Measurements from ENCODE around the gene CTSE. TPM values are rescaled to one million over a fixed set of nuclear protein-coding genes. Genes with fewer than 3 reads are reported as not detected.

CTSE gene
- total and polyA plus RNA-seq, 2 of the 8 experiments (the other 6 are each of a cell fraction or from before 2014, with no cell fraction given): 0.03 TPM; not detected in 1

DNA sequence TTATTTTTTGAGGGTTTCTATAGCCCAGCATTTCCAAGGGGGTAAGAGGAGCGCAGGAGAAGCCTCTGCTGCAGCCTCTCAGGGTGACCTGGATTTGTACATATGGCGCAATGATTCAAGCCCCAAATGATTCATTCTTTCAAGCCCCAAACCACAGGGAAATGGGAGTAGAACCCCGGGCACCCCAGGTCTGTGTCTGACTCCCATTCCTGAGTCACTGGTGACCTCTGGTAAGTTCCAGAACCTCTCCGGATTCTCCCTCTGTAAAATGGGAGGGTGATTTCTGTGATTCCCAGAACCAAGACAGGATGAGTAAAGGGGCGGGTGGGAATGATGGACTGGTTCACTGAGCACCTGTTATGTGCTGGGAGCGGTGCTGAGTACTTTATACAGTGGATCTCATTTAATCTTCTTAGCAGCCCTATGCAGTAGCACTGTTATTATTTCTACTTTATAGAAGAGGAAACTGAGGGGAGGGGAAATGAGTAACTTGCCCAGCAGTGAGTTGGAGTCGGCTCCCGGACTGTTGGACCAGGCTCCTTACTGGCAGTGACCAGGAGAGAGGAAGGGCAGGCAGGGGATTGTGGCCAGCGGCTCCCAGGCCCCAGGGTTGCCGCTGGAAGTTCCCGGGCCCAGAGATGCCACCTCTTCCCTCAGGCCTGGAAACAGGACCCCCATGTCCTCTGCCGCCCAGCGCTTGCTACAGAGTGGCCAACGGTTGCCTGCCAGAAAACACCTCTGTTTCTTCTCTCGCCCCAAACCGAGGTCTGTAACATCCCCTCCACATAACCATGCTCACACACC is 60.1 kb downstream of the CTSE start:
- no peaks in the 10 kb centered on the region for H3K27me3 ChIP-seq (replicated peaks in 1 of 4; ENCODE audit: control insufficient read depth in 3 of 4, extremely low read depth in 1 of 4, insufficient read depth in 3 of 4, low read length in 3 of 4)
- H3K9ac ChIP-seq (replicated peaks in 1 of 4; ENCODE audit: extremely low read depth in 1 of 4, low read depth in 3 of 4, low read length in 3 of 4): no peak overlapping the region
- H4K5ac ChIP-seq (ENCODE audit: insufficient read length, low read depth, low read length): no peak overlapping the region
- H3K79me2 ChIP-seq (ENCODE audit: control insufficient read depth in 1 of 2, insufficient read depth in 2 of 2, low read length in 2 of 2): no peaks in the 10 kb centered on the region
- H3K23me2 ChIP-seq (ENCODE audit: low read depth, low read length): no peaks in the 10 kb centered on the region
- H3K4ac ChIP-seq (replicated peaks; ENCODE audit: insufficient read length, low read depth, low read length): no peak overlapping the region
- H2BK5ac ChIP-seq (ENCODE audit: low read depth, low read length): no peak overlapping the region
- no peak overlapping the region for H3K27ac ChIP-seq (ENCODE audit: low read depth, low read length)
- no peaks in the 10 kb centered on the region for H3K36me3 ChIP-seq (ENCODE audit: control insufficient read depth in 2 of 4, insufficient read depth in 4 of 4, low read length in 3 of 4)
- H4K8ac ChIP-seq (ENCODE audit: extremely low read depth, insufficient read depth, low read length): no peak overlapping the region
- H4K91ac ChIP-seq (replicated peaks; ENCODE audit: insufficient read length, low read length): no peak overlapping the region
- no peak overlapping the region for H2BK12ac ChIP-seq (ENCODE audit: low read depth, low read length)
- H2BK15ac ChIP-seq (ENCODE audit: low read length): no peak overlapping the region
- H3K18ac ChIP-seq (ENCODE audit: extremely low read depth, low read length): no peak overlapping the region; the same call in 1 of the 2 replicates
- no peaks in the 10 kb centered on the region for H4K20me1 ChIP-seq (replicated peaks in 1 of 2; ENCODE audit: control insufficient read depth in 1 of 2, insufficient read depth in 2 of 2, low read length in 2 of 2)
- no peak overlapping the region for H2AFZ ChIP-seq (ENCODE audit: low read length)
- H3K4me3 ChIP-seq (ENCODE audit: extremely low read depth in 1 of 4, insufficient read depth in 2 of 4, low read depth in 3 of 4, low read length in 4 of 4): no peak overlapping the region
- no peak overlapping the region for H2BK20ac ChIP-seq (ENCODE audit: low read length)
- CTCF ChIA-PET (ENCODE audit: partially characterized antibody): interaction anchor here (0.9 to 5.7 kb wide), 4 partner anchors 14 to 153 kb away, joined by 3 to 50 read pairs (median 6); no protein-coding TSS in a partner anchor
- H2AK5ac ChIP-seq (ENCODE audit: low read depth, low read length): no peak overlapping the region
- POLR2A ChIA-PET (ENCODE audit: partially characterized antibody): no interaction called here
- no peak overlapping the region for H3K14ac ChIP-seq (ENCODE audit: insufficient read length)
- FAIRE-seq (no peak), DNase-seq (ENCODE audit: low read depth in 1 of 2, low spot score in 2 of 2) (no peak)
- H3K4me2 ChIP-seq (ENCODE audit: insufficient read depth in 1 of 2, low read depth in 2 of 2, low read length in 2 of 2): no peak overlapping the region
- 82% methylated on average over 16 of the region's 16 CpGs; no CpG with 5 or more reads in 1 of the 2 experiments for WGBS, 2 experiments (ENCODE audit: extremely low coverage in 1 of 2, insufficient coverage in 1 of 2, insufficient read length in 1 of 2, insufficient replicate concordance in 2 of 2, low coverage in 1 of 2, low lambda C conversion rate in 2 of 2, missing lambda C conversion rate in 1 of 2)
- H3K79me1 ChIP-seq (ENCODE audit: low read depth, low read length): no peaks in the 10 kb centered on the region
- no peak overlapping the region for H3K56ac ChIP-seq (replicated peaks; ENCODE audit: insufficient read length, low read depth, low read length)
- no peak overlapping the region for H2BK120ac ChIP-seq (replicated peaks; ENCODE audit: low read depth, low read length)
- no peak overlapping the region for H3K23ac ChIP-seq (ENCODE audit: insufficient read length)
- no peaks in the 10 kb centered on the region for H3K9me3 ChIP-seq (ENCODE audit: insufficient read depth in 2 of 2, low read depth in 1 of 2, low read length in 1 of 2)
- peaks cover 0 to 9% (median 4%) of the 10 kb centered on the region in 4 experiments; a peak in 4 of 7 replicates for H3K4me1 ChIP-seq (replicated peaks in 1 of 4; ENCODE audit: control insufficient read depth in 3 of 4, insufficient read depth in 4 of 4, low read length in 3 of 4)
- TF ChIP-seq HDAC6 (IDR thresholded peaks at IDR 0.05; ENCODE audit: low read depth, low read length) (no peak), NRF1 (IDR thresholded peaks at IDR 0.05; ENCODE audit: low read depth, low read length) (no peak), POLR2A (IDR thresholded peaks at IDR 0.05; ENCODE audit: control extremely low read depth in 1 of 2, low read depth in 2 of 2, low read length in 2 of 2) (no peak), SP4 (IDR thresholded peaks at IDR 0.05; ENCODE audit: low read length) (no peak), TAF7 (optimal IDR thresholded peaks at IDR 0.05; ENCODE audit: borderline replicate concordance, low read depth, low read length) (no peak), RFX5 (IDR thresholded peaks at IDR 0.05; ENCODE audit: borderline replicate concordance, low read depth, low read length) (no peak), SAP30 (IDR thresholded peaks at IDR 0.05; ENCODE audit: insufficient read depth, insufficient replicate concordance, low read length) (no peak), KDM1A (IDR thresholded peaks at IDR 0.05; ENCODE audit: borderline replicate concordance, low read length) (no peak), GTF2F1 (IDR thresholded peaks at IDR 0.05; ENCODE audit: borderline replicate concordance, low read depth, low read length) (no peak), CHD1 (IDR thresholded peaks at IDR 0.05; ENCODE audit: low read depth, low read length) (no peak), SIN3A (conservative IDR thresholded peaks at IDR 0.05 in 1 of 2, IDR thresholded peaks at IDR 0.05 in 1 of 2; ENCODE audit: low read depth in 1 of 2, low read length in 2 of 2) (no peak), RBBP5 (IDR thresholded peaks at IDR 0.05; ENCODE audit: borderline replicate concordance, low read depth, low read length) (no peak)

Measured in H1 (cell line).